CD14-positive monocyte (primary cell): ENCODE results near the gene MAP3K13. TPM values are rescaled to one million over a fixed set of nuclear protein-coding genes. Genes with fewer than 3 reads are reported as not detected.

Source experiments
- DNase-seq, 3 donors: peaks; one replicate each; pipeline ENCODE4 v3.0.0-alpha.2; 2011 to 2022
- H2AFZ ChIP-seq: 2 replicates; pipeline ENCODE4 v1.6.0; 2012; ENCODE audit warnings: mild to moderate bottlenecking, low read depth, low read length, inconsistent platforms; ENCODE audit not compliant: insufficient read depth, poor library complexity, severe bottlenecking
- H3K27ac ChIP-seq, 2 donors: 1 replicate in 1 of 2; 2 replicates in 1 of 2; pipeline ENCODE4 v1.5.1; 2012 to 2013; ENCODE audit warnings: low read length in 2 of 2, control low read depth in 1 of 2, inconsistent platforms in 1 of 2, low read depth in 1 of 2, mild to moderate bottlenecking in 1 of 2
- H3K27me3 ChIP-seq, 2 donors: one replicate each; pipeline versions ENCODE4 v1.6.0 to v1.6.1; 2011 to 2013; ENCODE audit warnings: low read length in 2 of 2; ENCODE audit not compliant: control insufficient read depth in 2 of 2, insufficient read depth in 2 of 2
- H3K36me3 ChIP-seq, 2 donors: replicated peaks in 1 of 2; 1 replicate in 1 of 2; 2 replicates in 1 of 2; pipeline versions ENCODE4 v1.5.1 to v1.6.1; 2012 to 2013; ENCODE audit warnings: low read length in 2 of 2, control low read depth in 1 of 2, inconsistent platforms in 1 of 2, mild to moderate bottlenecking in 1 of 2; ENCODE audit not compliant: insufficient read depth in 2 of 2, control insufficient read depth in 1 of 2
- H3K4me1 ChIP-seq, 2 donors: 1 replicate in 1 of 2; 2 replicates in 1 of 2; pipeline versions ENCODE4 v1.5.1 to v1.6.1; 2012 to 2013; ENCODE audit warnings: low read length in 2 of 2, control low read depth in 1 of 2, inconsistent platforms in 1 of 2, mild to moderate bottlenecking in 1 of 2, moderate library complexity in 1 of 2; ENCODE audit not compliant: insufficient read depth in 2 of 2, control insufficient read depth in 1 of 2
- H3K4me2 ChIP-seq: replicated peaks from 2 replicates; pipeline ENCODE3; 2012; ENCODE audit warnings: low read length, moderate library complexity, mild to moderate bottlenecking; ENCODE audit not compliant: poor library complexity, severe bottlenecking; ENCODE audit errors: extremely low read depth
- H3K4me3 ChIP-seq, 3 experiments: fragments of 200-600 bp in 1 of 3; sonication (generic) in 1 of 3; replicated peaks in 1 of 3; 1 replicate in 2 of 3; 2 replicates in 1 of 3; pipeline ENCODE4 v1.5.1; 2011 to 2013; ENCODE audit warnings: low read length in 3 of 3, mild to moderate bottlenecking in 3 of 3, control low read depth in 2 of 3, low read depth in 2 of 3, inconsistent platforms in 1 of 3, moderate library complexity in 1 of 3
- H3K79me2 ChIP-seq: 2 replicates; pipeline ENCODE4 v1.6.0; 2012; ENCODE audit warnings: mild to moderate bottlenecking, control low read depth, inconsistent platforms, low read length, moderate library complexity; ENCODE audit not compliant: insufficient read depth
- H3K9ac ChIP-seq: 2 replicates; pipeline ENCODE4 v1.6.0; 2017; ENCODE audit warnings: low read length, mild to moderate bottlenecking; ENCODE audit not compliant: insufficient read depth, poor library complexity, severe bottlenecking
- H3K9me3 ChIP-seq, 2 donors: replicated peaks in 1 of 2; 1 replicate in 1 of 2; 2 replicates in 1 of 2; pipeline versions ENCODE4 v1.5.1 to v1.6.1; 2012 to 2013; ENCODE audit warnings: low read length in 2 of 2, control low read depth in 1 of 2; ENCODE audit not compliant: control insufficient read depth in 1 of 2, insufficient read depth in 1 of 2
- H4K20me1 ChIP-seq: 2 replicates; pipeline ENCODE4 v1.6.0; 2012; ENCODE audit warnings: mild to moderate bottlenecking, low read length, control low read depth, moderate library complexity; ENCODE audit not compliant: insufficient read depth
- H3K27ac Mint-ChIP-seq, 7 donors: one replicate each; pipeline ENCODE4 v1.8.0; 2020; ENCODE audit warnings: mild to moderate bottlenecking in 7 of 7, mixed read lengths in 7 of 7, moderate library complexity in 6 of 7, inconsistent platforms in 2 of 7
- H3K27me3 Mint-ChIP-seq, 3 donors: one replicate each; pipeline ENCODE4 v1.8.0; 2021 to 2022; ENCODE audit warnings: low read depth in 3 of 3, mild to moderate bottlenecking in 3 of 3, mixed read lengths in 3 of 3, moderate library complexity in 3 of 3, inconsistent platforms in 1 of 3
- H3K36me3 Mint-ChIP-seq, 2 donors: one replicate each; pipeline ENCODE4 v1.8.0; 2020; ENCODE audit warnings: mixed read lengths in 2 of 2, inconsistent platforms in 1 of 2, mild to moderate bottlenecking in 1 of 2
- H3K4me1 Mint-ChIP-seq: one replicate; pipeline ENCODE4 v1.8.0; 2020; ENCODE audit warnings: mild to moderate bottlenecking, mixed read lengths
- H3K4me3 Mint-ChIP-seq, 2 donors: one replicate each; pipeline ENCODE4 v1.8.0; 2020; ENCODE audit warnings: mild to moderate bottlenecking in 2 of 2, mixed read lengths in 2 of 2, moderate library complexity in 1 of 2
- H3K9me3 Mint-ChIP-seq, 7 donors: one replicate each; pipeline ENCODE4 v1.8.0; 2020 to 2022; ENCODE audit warnings: mixed read lengths in 7 of 7, mild to moderate bottlenecking in 6 of 7, moderate library complexity in 6 of 7, inconsistent platforms in 2 of 7
- WGBS: methylation state at CpG from one replicate; pipeline ENCODE4 v1.1.5; 2013; ENCODE audit warnings: missing lambda C conversion rate; ENCODE audit not compliant: insufficient coverage; 5-methylcytosine and 5-hydroxymethylcytosine counted together
- intact Hi-C, 2 donors: fragments of 100-400 bp; cut with micrococcal nuclease; formaldehyde crosslinking; loops; one replicate each; pipeline versions ENCODE4 v1.15.0 to v1.15.1; 2023
- polyA plus RNA-seq, 3 donors: library from polyadenylated mRNA; depleted of rRNA in 1 of 3; unstranded in 2 of 3; stranded (reverse) in 1 of 3; fragments of 300-500 nt in 2 of 3; fragments of >200 nt in 1 of 3; fragmentation: Illumina TruSeq in 2 of 3; gene quantifications; 1 replicate in 2 of 3; 2 replicates in 1 of 3; pipeline ENCODE4 v1.2.3, GENCODE V29; 2012 to 2021
- TF ChIP-seq, protein P1 (sequence below): fragments of 200-600 bp; IDR thresholded peaks from one replicate; pipeline ENCODE4 v1.8.0; 2022; ENCODE audit warnings: antibody characterized with exemption, mild to moderate bottlenecking

Gene MAP3K13
- polyA plus RNA-seq, 3 donors = 5.0 to 34.2 (median 30.9) TPM

DNA sequence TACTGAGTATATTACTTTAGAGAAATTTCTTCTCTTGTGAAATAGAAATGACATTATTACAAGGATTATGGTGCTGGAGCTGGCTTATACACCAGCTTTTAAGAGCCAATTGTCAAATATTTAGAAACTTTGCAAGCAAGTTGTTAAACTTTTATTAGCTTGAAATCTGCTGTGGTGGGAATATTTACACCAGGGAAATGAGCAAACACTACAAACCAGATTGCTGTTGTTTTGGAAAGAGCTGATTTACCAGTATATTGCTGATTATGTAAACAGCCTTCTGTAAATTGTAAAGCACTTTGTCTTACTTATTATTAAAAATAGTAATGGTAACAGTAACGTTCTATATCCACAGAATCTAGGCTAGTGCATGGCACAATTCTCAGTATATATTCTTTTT is 61.5 kb downstream of the MAP3K13 start:
- no peak overlapping the region for H3K4me3 ChIP-seq
- H2AFZ ChIP-seq = no peak overlapping the region
- no peak overlapping the region for H3K9ac ChIP-seq
- H3K79me2 ChIP-seq = no peaks in the 10 kb centered on the region
- no peaks in the 10 kb centered on the region for H3K9me3 ChIP-seq
- Mint-ChIP-seq H3K36me3 (no peaks in the 10 kb centered on the region), H3K27ac (no peak overlapping the region), H3K27me3 (peaks cover 4 to 7% (median 6%) of the 10 kb centered on the region in 3 donors), H3K9me3 (no peaks in the 10 kb centered on the region), H3K4me1 (peaks cover 8% of the 10 kb centered on the region), H3K4me3 (no peak overlapping the region)
- no peak overlapping the region for H3K4me2 ChIP-seq
- no peak overlapping the region for H3K27ac ChIP-seq
- intact Hi-C loops = no loop called here
- no peak for DNase-seq
- WGBS = no CpG with 5 or more reads among the region's 1 CpG
- TF ChIP-seq, protein P1, sequence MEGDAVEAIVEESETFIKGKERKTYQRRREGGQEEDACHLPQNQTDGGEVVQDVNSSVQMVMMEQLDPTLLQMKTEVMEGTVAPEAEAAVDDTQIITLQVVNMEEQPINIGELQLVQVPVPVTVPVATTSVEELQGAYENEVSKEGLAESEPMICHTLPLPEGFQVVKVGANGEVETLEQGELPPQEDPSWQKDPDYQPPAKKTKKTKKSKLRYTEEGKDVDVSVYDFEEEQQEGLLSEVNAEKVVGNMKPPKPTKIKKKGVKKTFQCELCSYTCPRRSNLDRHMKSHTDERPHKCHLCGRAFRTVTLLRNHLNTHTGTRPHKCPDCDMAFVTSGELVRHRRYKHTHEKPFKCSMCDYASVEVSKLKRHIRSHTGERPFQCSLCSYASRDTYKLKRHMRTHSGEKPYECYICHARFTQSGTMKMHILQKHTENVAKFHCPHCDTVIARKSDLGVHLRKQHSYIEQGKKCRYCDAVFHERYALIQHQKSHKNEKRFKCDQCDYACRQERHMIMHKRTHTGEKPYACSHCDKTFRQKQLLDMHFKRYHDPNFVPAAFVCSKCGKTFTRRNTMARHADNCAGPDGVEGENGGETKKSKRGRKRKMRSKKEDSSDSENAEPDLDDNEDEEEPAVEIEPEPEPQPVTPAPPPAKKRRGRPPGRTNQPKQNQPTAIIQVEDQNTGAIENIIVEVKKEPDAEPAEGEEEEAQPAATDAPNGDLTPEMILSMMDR = no peak
- H3K36me3 ChIP-seq = no peaks in the 10 kb centered on the region
- no peaks in the 10 kb centered on the region for H4K20me1 ChIP-seq
- no peaks in the 10 kb centered on the region for H3K27me3 ChIP-seq
- no peaks in the 10 kb centered on the region for H3K4me1 ChIP-seq

DNA sequence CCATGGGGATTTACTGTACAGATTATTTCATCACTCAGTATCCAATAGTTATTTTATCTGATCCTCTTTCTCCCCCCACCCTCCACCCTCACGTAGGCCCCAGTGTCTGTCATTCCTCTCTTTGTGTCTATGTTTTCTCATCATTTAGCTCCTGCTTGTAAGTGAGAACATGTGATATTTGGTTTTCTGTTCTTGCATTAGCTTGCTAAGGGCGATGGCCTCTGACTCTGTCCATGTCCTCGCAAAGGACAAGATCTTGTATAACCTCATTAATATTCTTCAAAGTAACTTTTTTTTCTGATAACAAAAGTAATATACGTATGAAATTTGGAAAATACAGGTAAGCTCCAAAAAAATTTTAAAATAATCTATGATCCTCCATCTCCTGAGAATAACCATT is 67.4 kb downstream of the MAP3K13 start:
- Histone ChIP-seq H3K79me2 (no peaks in the 10 kb centered on the region), H3K27ac (no peak overlapping the region), H3K4me3 (no peak overlapping the region), H4K20me1 (no peaks in the 10 kb centered on the region), H3K36me3 (no peaks in the 10 kb centered on the region), H2AFZ (no peak overlapping the region), H3K9me3 (no peaks in the 10 kb centered on the region), H3K4me1 (no peaks in the 10 kb centered on the region), H3K9ac (no peak overlapping the region), H3K4me2 (no peak overlapping the region), H3K27me3 (no peaks in the 10 kb centered on the region)
- Mint-ChIP-seq H3K27me3 (peaks cover 0 to 2% (median 2%) of the 10 kb centered on the region in 3 donors), H3K4me1 (no peaks in the 10 kb centered on the region), H3K9me3 (peaks cover 0 to 2% (median 0%) of the 10 kb centered on the region in 7 donors), H3K36me3 (no peaks in the 10 kb centered on the region), H3K4me3 (no peak overlapping the region), H3K27ac (no peak overlapping the region)
- intact Hi-C loops = no loop called here
- DNase-seq = no peak
- TF ChIP-seq, protein P1 = no peak
- WGBS = no CpG with 5 or more reads among the region's 4 CpGs
